Measurements from ENCODE around the gene ATP6V1A. TPM values are rescaled to one million over a fixed set of nuclear protein-coding genes. Genes with fewer than 3 reads are reported as not detected.

Gene ATP6V1A
- total RNA-seq, 1 experiment from 2014 or later = 73.4 TPM

GRCh38 chr3:113728661-113729060 lies 18.2 kb upstream of the ATP6V1A start:
- Mint-ChIP-seq H3K4me3 (no peak overlapping the region), H3K36me3 (ENCODE audit: insufficient read depth in 1 of 3, low read depth in 3 of 3) (peaks cover 3 to 34% (median 18%) of the 10 kb centered on the region in 3 experiments; a peak in 6 of 7 replicates), H3K4me1 (peaks cover 26 to 32% of the 10 kb centered on the region in 2 experiments), H3K27me3 (ENCODE audit: low read depth) (no peaks in the 10 kb centered on the region), H3K27ac (peak overlapping the region in 1 of 3 experiments; percentile 27; a peak in 2 of 7 replicates), H3K9me3 (no peaks in the 10 kb centered on the region)
- WGBS (ENCODE audit: extremely low coverage, insufficient read length, low lambda C conversion rate) = no CpG with 5 or more reads among the region's 2 CpGs
- Histone ChIP-seq H3K79me1 (ENCODE audit: insufficient read depth, low read depth, low read length, poor library complexity, severe bottlenecking) (no peaks in the 10 kb centered on the region), H3K18ac (ENCODE audit: insufficient read length, low read depth, low read length) (no peak overlapping the region), H4K91ac (ENCODE audit: insufficient read length, low read depth, low read length) (no peak overlapping the region), H4K5ac (ENCODE audit: insufficient read length, low read depth, low read length) (no peak overlapping the region), H2AFZ (ENCODE audit: low read length) (no peak overlapping the region), H4K20me1 (ENCODE audit: control insufficient read depth, insufficient read depth, insufficient read length) (no peaks in the 10 kb centered on the region), H3K4ac (ENCODE audit: low read depth, low read length) (no peak overlapping the region), H3K27ac (ENCODE audit: insufficient read length, low read depth, low read length) (no peak overlapping the region), H3K23me2 (ENCODE audit: insufficient read length, low read depth, low read length, poor library complexity, severe bottlenecking) (no peaks in the 10 kb centered on the region), H3K27me3 (ENCODE audit: insufficient read depth, low read length) (no peaks in the 10 kb centered on the region), H3K9me3 (ENCODE audit: control insufficient read depth, low read depth, low read length) (no peaks in the 10 kb centered on the region), H3K23ac (ENCODE audit: insufficient read length, low read depth, low read length) (no peak overlapping the region), H2BK15ac (ENCODE audit: low read depth, low read length) (no peak overlapping the region), H3K4me2 (ENCODE audit: insufficient read depth, insufficient read length, low read length) (no peak overlapping the region), H3K56ac (ENCODE audit: insufficient read length, low read depth, low read length) (no peak overlapping the region), H3K9ac (ENCODE audit: extremely low read depth, insufficient read length, low read length) (no peak overlapping the region), H3K14ac (ENCODE audit: insufficient read depth, low read length) (no peak overlapping the region), H4K8ac (replicated peaks; ENCODE audit: insufficient read length, low read depth, low read length) (no peak overlapping the region), H2BK120ac (ENCODE audit: low read depth, low read length, poor library complexity, severe bottlenecking) (no peak overlapping the region), H2BK12ac (ENCODE audit: insufficient read length, low read depth, low read length) (no peak overlapping the region), H3K79me2 (ENCODE audit: insufficient read depth, low read length) (peaks cover 22% of the 10 kb centered on the region; the same call in 1 of the 2 replicates), H2BK20ac (ENCODE audit: low read depth, low read length, poor library complexity, severe bottlenecking) (no peak overlapping the region), H2BK5ac (ENCODE audit: insufficient read length, low read length) (no peak overlapping the region), H2AK5ac (ENCODE audit: insufficient read length, low read length) (no peak overlapping the region), H3T11ph (ENCODE audit: low read length) (no peak overlapping the region), H3K4me1 (ENCODE audit: insufficient read depth, low read length) (no peaks in the 10 kb centered on the region; the same call in 1 of the 2 replicates)
- no peak for DNase-seq
- TF ChIP-seq CTCF (conservative IDR thresholded peaks at IDR 0.05) = no peak
